HS-27A (cell line): ENCODE results near the gene SPOCD1.

Source experiments
- DNase-seq: peaks from one replicate; pipeline ENCODE4 v3.0.0-alpha.2; 2012; ENCODE audit warnings: low read depth, missing footprints

Gene SPOCD1

DNA sequence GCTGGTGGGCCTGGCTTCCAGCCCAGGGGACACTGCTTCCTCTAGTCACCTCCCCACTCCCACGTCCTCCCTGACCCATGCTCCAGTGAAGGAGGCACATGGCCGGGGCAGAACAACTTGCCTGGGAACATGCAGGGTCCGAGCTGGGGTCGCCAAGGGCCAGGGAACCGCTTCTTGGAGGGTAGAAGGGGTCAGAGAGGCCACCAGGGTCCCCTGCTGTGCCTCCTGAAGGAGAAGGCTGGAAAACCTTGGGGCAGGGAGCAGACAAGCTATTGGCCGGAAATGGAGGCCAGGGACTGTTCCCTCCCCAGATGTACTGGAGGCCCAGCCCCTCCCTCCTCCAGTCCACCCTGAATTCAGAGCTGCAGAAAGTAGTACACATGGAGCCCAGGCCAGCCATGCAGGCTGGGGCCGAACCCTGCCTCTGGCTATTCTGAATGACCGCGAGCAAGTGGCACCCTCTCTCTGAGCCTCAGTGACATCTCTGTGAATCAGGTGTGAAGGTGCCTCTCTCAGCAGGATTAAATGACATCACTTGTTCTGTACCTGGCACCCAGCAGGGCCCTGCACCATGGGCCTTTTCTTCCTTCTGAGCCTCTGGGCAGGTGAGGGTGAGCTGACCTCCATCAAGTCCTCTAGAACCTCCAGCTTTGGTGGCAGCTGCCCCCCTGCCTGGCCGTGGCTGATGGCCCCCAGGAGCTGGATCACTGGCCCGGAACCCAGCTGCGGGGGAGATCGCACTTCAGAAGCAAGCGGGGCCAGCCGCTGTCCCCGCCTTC lies 15.7 kb downstream of the SPOCD1 start:
- no peak for DNase-seq

DNA sequence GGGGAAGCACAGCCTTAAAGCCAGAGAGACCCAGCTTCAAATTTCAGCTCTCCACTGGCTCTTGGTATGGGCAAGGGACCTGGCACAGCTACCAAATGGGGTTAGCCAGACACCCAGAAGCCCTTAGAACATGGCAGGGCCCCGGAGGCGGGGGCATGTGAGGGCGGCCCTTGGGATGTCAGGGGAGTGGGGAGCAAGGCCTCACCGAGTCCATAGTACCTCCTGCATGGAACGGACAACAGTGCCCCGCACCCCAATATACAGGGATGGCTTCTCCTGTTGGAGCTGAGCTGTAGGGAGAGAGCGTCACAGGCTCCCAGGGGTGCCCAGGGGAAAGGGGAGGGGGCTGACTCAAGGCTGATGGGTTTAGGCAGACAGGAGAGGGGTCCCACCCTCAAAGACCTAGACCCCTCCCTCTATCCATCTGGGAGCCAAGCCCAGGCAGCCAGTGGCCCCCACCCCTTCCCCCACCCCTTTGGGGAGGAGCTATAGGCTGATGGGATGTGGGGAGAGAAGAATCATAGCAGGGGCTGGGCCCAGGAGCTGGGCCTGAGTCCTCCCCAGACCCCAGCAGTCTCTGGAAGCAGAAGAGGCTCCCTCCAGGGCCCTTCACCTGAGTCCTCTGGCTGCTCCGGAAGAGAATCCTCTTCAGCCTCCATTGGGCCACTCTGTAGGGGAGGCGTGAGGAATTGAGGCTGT lies 16.5 kb downstream of the SPOCD1 start:
- DNase-seq = no peak

DNA sequence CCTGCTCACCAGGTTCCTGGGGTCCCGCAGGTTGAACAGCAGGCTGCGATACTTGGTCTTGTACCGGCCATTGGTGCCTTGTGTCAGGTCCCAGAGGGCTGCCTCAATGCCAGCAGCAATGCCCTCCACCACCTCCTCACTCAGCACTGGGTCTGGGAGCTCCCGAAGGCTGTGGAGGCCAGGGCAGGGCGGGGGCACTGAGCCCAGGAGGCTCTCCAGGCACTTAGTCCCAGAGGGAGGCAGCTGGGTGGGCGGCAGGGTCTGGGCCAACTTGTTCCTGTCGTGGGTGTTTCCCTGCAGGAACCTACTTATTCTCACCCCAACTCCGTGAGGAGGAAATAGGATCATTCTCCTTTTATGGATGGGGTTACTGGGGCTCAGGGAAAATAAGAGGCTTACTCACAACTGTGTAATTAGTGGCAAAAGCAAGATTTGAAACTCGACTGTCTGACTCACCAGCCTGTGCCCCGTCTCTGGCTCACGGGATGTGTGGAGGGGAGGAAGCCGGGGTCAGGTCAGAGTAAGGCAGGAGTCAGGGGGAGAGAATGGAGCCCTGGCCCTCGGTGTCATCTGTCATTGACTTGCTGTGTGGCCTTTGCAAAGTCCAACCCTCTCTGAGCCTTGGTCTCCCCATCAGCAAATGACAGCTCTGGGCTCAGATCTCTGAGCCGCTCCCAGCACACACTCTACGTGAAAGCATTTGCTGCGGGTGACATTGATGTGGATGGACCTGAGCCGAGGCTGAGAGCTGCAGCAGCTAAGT lies 17.2 kb downstream of the SPOCD1 start:
- peak; percentile 60 for DNase-seq

DNA sequence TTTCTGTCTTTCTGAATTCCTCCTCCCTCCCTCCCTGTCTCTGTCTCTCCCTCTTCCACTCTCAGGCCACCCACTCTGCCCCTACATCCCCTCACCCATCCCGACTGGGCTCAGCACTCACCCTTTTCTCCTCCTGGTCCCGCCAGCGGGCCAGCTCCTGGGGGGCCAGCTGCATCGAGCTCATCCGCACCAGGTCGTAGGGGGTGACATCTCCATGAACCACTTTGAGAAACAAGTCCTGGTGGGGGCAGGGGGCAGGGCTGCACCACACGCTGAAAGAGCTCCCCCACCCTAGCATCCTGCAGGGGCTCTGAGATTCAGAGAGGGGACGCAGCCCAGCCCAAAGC lies 17.8 kb downstream of the SPOCD1 start:
- DNase-seq = no peak

- DNase-seq = no peak
These were observed 18.6 kb downstream of the SPOCD1 start for GRCh38 chr1:31797216-31797615.

DNA sequence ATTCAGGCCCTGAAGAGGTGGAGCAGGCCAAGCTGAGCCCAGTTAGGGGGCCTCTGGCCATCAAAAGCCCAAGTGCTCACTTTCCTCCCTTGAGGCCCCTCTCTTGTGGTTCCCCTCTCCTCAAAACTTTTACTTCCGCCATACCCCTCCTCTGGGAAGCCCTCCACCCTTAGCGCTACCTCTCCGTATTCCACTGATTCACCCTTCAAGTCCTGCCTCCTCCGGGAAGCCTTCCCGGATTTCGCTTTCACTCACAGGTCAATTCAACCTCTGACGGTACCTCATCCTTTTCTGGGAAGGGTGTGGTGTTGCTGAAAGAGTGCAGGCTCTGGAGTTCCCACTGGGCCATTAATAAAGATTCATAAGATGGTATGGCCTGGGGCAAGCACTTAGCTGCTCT lies 19.1 kb downstream of the SPOCD1 start:
- no peak for DNase-seq

DNA sequence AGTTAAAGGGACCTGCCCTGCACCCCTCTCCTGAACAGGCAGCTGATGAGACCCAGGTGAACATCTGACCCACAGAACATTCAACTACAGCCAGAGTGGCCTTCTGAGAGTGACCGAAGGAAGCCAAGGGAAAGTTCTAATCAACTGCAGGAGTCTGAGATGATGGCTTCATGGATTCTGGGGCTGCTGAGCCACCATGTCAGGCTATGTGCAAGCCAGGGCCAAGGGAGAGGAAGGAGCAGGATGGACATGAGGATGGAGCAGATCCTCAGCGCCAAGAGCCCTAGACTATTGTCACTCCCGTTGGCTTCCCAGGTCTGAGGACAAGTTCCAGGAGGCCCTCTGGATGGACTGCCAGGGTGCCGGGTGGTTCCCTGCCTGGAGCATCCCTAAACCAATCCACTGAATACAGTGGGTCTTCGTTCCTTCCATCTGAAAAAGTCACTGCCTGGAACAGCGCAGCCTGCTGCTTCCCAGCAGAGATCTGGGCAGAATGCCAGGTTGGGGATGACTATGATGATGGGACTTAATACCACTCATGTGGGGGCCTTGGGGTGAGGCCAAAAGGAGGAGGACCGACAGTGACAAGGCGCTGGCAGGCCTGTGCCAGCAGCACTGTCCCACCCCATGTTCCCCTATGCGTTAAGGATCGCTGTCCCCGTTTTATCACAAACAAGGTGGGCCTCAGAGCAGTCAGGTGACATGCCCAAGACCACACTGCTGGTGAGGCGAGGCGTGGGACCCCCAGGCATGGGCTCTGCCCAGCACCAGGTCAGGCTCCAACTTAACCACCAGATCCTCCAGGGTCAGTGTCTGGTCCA lies 19.8 kb downstream of the SPOCD1 start:
- peak; percentile 57 for DNase-seq

- no peak for DNase-seq
These were observed 20.6 kb downstream of the SPOCD1 start for GRCh38 chr1:31795096-31795675.

DNA sequence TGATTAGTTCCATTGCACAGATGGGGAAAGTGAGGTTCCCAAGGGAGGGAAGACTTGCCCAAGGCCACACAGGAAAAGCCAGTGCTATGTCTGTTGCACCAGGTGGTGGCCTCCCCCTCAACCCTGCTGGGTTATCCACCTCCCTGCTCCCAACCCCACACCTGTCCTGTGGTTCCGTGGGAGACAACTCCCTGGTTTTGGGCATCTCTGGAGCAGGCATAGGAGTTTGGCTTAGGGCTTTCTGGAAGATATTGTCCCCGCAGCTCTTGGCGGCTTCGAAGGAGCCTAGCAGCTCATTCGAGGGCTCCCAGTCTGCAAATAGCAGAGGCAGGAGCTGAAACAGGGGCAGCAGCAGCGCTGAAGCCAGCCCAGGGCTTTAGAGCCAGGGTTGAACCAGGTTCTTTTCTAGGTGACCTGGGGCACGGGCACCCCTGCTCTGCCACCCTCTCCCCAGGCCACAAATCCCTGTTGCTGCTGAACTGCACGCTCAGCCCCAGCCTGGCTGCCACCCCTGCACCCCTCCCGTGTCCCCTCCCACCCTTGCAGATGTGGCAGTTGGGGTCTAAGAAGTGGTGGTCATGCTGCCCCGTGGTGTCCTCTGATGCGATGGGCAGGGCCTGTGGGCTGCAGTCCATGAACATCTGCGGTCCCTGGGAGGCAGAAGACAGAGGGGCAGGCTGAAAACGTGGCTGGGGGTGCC lies 22.1 kb downstream of the SPOCD1 start:
- no peak for DNase-seq

GRCh38 chr1:31793086-31793485 lies 22.7 kb downstream of the SPOCD1 start:
- no peak for DNase-seq

DNA sequence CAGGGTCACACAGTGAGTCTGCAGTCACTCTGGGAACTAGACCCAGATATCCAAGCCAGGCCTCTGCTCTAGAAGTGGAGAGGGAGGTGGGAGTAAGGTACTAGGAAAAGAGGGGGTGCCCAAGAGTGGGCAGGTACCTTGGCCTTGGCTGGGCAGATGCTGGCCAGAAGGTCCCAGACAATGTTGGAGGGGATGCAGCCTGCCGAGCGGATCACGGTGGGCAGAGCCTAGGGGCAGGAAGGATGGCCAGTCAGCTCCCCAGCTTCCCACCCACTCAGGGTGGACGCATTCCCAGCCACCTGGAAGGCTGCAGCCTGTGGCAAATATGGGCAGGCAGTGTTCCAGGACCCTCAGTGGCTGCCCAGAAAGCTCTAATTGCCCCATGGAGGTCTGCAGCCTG lies 23.3 kb downstream of the SPOCD1 start:
- no peak for DNase-seq

DNA sequence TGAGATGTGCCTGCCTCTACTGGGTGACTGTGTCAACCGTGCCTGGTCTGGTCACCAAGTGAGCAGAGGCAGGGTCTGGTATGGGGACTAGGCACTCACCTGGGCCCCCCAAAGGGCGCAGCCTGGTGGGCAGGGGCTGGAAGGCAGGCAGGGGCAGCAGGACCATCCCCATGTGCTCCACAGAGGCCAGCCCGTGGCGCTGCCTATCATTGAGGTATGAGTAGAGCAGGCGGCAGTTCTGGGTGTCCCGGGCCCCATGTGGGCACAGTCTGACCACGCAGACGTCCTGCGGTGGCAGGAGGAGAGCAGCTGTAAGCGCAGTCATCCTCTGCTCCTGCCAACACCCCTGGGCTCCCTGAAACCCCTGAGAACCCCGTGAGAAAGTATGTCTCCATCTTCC lies 23.7 kb downstream of the SPOCD1 start:
- DNase-seq = no peak

GRCh38 chr1:31791131-31791858 lies 24.5 kb downstream of the SPOCD1 start:
- DNase-seq = no peak

DNA sequence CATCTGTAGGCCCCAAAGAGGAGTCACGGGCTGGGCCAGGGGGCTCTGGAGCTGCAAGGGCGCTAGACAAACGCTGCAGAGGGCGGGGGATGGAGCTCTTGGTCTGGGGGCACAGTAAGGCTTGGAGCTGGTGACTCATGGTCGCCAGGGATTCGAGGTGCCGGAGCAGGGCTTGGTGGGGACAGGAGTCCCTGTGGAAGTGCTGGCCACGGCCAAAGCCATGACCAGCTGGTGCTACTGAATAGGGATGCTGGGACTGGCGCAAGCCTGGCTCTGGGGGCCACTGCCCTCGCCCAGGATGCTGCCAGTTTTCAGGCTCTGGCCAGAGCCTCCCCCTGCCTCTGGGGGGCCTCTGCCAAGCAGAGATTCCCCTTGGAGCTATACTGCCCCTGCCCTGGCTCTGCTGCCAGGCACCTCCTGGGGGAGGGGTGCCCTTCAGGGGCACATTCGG lies 25.2 kb downstream of the SPOCD1 start:
- DNase-seq = no peak

GRCh38 chr1:31790140-31790539 lies 25.7 kb downstream of the SPOCD1 start:
- no peak for DNase-seq

DNA sequence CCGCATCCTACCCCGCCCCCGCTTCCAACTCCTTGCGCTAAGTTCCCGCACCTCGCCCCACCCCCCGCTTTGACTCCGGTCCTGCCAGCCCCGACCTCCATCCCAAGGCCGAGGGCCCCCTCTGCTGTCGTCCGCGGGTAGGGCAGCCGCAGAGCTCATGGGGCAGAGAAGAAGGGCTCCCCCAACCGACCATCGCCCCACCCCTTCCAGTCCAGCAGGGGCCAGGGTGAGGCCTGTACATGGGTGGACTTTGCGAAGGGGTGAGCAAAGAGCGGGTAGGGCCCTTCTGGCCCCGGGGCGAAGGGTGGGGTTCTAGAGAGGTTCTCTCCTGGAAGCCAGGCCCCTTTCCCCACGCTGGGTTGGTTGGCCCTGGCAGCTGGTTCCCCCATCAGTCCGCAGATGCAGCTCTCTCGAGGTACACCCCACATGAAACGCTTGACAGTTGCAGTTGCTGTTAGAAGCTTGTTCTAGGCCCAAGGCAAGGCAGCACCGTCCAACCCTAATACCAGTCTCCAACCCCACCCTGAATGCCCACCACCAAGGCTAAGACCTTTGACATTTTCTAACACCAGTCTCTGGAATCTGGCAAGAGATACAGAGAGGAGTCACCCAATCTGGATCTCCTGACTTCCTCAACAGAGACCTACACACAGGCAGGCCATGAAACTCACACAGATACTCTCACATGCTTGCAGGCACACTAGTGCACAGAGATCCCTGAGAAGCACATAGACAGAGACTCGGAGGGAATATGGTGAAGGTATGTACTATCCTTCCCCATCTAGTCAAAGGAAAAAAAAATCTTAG lies 26.4 kb downstream of the SPOCD1 start:
- DNase-seq = peak; percentile 63

DNA sequence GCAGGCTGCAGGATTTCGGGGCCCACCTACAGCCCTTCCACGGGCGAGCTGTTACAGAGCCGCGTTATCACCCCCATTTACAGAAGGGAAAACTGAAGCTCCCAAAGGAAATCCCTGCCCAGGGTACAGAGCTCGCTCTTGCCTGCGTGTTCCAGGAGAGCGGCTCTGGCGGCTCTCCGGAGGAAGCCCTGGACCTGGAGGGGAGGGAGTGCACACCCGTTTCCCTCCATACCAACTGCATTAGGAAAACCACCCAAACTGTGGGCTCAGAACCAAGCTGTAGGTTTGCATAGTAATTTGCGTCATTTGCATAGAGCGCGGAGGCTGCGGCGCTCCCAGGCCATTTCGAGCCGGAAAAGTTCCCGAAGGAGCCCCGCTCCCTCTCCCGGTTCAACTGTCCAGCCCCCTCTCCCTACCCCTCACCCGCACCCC lies 27.0 kb downstream of the SPOCD1 start:
- peak; percentile 49 for DNase-seq

GRCh38 chr1:31788138-31788824 lies 27.5 kb downstream of the SPOCD1 start:
- DNase-seq = peak; percentile 87

GRCh38 chr1:31787786-31788137 lies 28.1 kb downstream of the SPOCD1 start:
- DNase-seq = no peak
